Activated naive CD8-positive, alpha-beta T cell treated with anti-CD3 and anti-CD28 coated beads for 36 hours (primary cell): ENCODE measurements around the gene WDSUB1. TPM values are rescaled to one million over a fixed set of nuclear protein-coding genes. Genes with fewer than 3 reads are reported as not detected.
A peak's percentile ranks its signal among the peaks of the same experiment; 100 is the strongest.

Experiments
- DNase-seq: peaks from one replicate; pipeline ENCODE4 v3.0.0; 2021
- H3K27ac Mint-ChIP-seq: one replicate; pipeline ENCODE4 v1.8.0; 2022; ENCODE audit warnings: mild to moderate bottlenecking, moderate library complexity, mixed read lengths
- H3K27me3 Mint-ChIP-seq: one replicate; pipeline ENCODE4 v1.8.0; 2022; ENCODE audit warnings: mild to moderate bottlenecking, mixed read lengths
- H3K36me3 Mint-ChIP-seq: one replicate; pipeline ENCODE4 v1.8.0; 2021; ENCODE audit warnings: mild to moderate bottlenecking, mixed read lengths
- H3K4me1 Mint-ChIP-seq: one replicate; pipeline ENCODE4 v1.8.0; 2021; ENCODE audit warnings: mixed read lengths
- H3K4me3 Mint-ChIP-seq: one replicate; pipeline ENCODE4 v1.8.0; 2022; ENCODE audit warnings: mild to moderate bottlenecking, moderate library complexity, mixed read lengths
- H3K9me3 Mint-ChIP-seq: one replicate; pipeline ENCODE4 v1.8.0; 2022; ENCODE audit warnings: mixed read lengths
- total RNA-seq, 2 experiments: library from RNA; stranded (reverse); gene quantifications; one replicate each; pipeline ENCODE4 v1.2.3, GENCODE V29; 2021

Gene WDSUB1
- total RNA-seq, 2 experiments from 2014 or later, result 5.7 to 6.8 TPM

DNA sequence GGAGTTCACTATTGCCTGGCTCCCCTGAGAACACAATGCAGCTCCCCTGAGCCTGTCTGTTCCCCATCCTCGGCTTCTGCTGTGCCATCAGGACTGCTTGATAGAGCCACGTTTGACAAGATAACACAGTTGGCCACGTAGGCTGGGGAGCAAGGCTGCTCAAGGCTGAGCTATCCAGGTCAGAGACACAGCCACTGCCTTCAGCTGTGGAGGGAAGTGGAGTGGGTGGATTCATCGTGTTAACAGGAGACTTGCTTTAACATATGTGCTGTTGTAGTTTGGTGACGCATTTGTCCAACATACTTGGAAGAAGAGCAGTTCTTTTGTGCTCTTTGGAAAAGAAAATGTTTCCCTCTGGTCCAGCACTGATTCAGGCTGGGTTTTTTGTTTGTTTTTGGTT is 68.8 kb downstream of the WDSUB1 start:
- Mint-ChIP-seq H3K27ac (no peak overlapping the region), H3K36me3 (no peaks in the 10 kb centered on the region), H3K9me3 (no peaks in the 10 kb centered on the region), H3K4me1 (no peaks in the 10 kb centered on the region), H3K4me3 (no peak overlapping the region), H3K27me3 (no peaks in the 10 kb centered on the region)
- no peak for DNase-seq

DNA sequence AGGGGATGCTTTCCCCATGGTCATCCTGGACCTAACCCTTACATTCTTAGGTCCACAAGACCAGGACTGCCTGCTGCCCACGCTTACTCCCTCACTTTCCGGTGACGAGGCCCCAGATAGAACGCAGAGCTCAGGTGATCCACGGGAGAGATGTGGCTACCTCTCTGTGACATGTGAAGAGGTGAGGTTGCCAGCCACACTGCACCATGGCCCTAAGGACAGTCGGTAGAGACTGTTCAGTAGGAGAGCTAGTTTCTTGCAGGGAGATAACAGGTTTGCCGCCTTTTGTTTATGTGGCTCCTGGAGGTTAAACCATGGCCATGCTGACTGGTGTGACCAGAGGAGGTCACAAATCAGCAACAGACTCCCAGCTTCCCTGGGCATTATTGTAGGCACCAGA is 71.4 kb downstream of the WDSUB1 start:
- Mint-ChIP-seq H3K36me3 (no peaks in the 10 kb centered on the region), H3K27ac (no peak overlapping the region), H3K4me1 (peaks cover 9% of the 10 kb centered on the region), H3K4me3 (no peak overlapping the region), H3K27me3 (no peaks in the 10 kb centered on the region), H3K9me3 (no peaks in the 10 kb centered on the region)
- DNase-seq, result no peak

DNA sequence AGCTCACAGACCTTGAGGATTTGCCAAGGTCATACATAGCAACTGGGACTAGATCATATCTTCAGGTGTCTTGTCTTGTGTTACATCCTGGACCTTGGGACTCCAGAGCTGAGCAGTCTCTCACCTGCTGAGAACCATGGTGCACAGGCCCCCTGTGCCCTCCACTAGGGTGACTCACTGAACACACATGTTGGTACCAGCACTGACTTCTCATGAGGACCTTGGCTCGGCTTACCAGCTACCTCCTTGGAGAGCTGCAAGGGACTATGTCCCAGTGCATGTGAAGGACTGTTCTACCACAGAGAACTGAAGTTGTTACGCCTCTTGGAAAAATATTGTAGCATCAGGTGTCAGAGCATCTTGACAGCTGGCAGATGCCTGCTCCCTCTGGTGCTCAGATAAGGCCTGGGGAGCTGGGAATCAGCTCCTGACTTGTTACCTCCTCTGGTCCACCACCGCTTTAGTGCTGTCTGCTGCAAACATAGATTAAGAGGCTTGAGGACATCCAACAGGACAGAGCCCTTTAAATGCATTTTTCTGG is 72.1 kb downstream of the WDSUB1 start:
- Mint-ChIP-seq H3K4me1 (peaks cover 16% of the 10 kb centered on the region), H3K9me3 (no peaks in the 10 kb centered on the region), H3K36me3 (no peaks in the 10 kb centered on the region), H3K27ac (no peak overlapping the region), H3K27me3 (no peaks in the 10 kb centered on the region), H3K4me3 (no peak overlapping the region)
- DNase-seq, result no peak

DNA sequence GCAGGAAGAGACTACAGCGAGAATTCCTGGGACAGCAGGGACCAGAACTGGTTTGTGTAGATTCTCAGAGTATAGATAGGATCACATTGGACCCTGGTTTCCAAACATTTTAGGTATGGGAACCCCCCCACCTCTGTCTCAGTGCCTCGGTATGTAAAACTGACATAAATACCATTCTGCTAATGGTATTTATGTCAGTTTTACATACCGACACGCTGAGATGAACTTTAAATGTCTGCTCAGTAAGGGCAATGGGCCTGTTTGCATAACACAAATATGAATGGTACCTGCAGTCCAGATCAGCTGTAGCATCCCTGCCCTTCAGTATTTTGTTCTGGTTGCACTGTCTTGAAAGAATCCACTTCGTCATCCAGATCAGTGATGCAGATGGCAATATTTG is 73.2 kb downstream of the WDSUB1 start:
- no peaks in the 10 kb centered on the region for H3K27me3 Mint-ChIP-seq
- no peaks in the 10 kb centered on the region for H3K36me3 Mint-ChIP-seq
- no peak overlapping the region for H3K27ac Mint-ChIP-seq
- H3K4me3 Mint-ChIP-seq, result no peak overlapping the region
- peaks cover 27% of the 10 kb centered on the region for H3K4me1 Mint-ChIP-seq
- DNase-seq, result no peak
- H3K9me3 Mint-ChIP-seq, result no peaks in the 10 kb centered on the region

DNA sequence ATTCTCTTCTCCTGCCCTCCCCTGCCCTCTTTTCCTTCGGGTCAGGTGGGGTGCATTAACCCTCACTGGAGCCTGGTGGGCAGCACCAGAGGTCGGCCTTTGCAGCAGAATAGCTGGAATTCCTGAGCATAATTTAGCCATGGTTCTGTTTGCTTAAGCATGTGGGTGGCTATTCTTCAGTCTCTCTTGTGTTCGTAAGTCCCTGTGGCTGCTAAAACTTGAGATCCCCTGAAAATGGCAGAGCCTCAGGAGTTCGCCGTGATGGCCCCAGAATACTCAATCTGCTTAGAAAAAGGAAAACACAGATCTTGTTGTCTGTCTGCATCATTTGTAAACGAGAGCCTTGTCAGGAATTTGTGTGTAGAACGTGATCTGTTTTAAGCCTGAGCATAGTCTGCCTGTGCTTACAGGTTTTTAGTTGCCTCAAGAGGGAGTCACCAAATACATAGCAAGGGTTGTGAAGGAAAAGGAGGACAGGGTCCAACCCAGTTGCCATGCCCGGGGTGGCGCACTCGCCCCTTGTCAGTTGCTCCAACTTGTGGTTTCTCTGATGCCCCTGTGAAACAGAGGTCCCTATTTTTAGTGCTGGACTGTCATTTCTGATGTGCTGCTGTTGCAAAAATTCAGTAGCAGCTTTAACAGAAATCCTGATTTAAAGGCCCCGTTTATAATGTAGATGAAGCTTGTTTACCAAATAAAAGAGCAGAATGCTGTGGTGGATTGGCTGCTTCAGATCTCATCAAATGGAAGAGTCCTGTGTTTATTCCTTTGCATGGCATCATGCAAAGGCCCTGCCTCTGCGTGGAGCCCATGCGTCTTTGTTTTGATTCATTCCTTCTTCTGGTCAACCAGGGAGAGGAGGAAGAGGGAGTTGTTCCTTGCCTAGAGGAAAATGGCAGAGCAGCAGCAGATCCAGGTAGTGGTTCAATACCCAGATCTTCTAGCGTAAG is 74.8 kb downstream of the WDSUB1 start:
- Mint-ChIP-seq H3K27me3 (no peaks in the 10 kb centered on the region), H3K4me3 (no peak overlapping the region), H3K27ac (no peak overlapping the region), H3K36me3 (no peaks in the 10 kb centered on the region), H3K9me3 (no peaks in the 10 kb centered on the region), H3K4me1 (peaks cover 27% of the 10 kb centered on the region)
- DNase-seq, result no peak

DNA sequence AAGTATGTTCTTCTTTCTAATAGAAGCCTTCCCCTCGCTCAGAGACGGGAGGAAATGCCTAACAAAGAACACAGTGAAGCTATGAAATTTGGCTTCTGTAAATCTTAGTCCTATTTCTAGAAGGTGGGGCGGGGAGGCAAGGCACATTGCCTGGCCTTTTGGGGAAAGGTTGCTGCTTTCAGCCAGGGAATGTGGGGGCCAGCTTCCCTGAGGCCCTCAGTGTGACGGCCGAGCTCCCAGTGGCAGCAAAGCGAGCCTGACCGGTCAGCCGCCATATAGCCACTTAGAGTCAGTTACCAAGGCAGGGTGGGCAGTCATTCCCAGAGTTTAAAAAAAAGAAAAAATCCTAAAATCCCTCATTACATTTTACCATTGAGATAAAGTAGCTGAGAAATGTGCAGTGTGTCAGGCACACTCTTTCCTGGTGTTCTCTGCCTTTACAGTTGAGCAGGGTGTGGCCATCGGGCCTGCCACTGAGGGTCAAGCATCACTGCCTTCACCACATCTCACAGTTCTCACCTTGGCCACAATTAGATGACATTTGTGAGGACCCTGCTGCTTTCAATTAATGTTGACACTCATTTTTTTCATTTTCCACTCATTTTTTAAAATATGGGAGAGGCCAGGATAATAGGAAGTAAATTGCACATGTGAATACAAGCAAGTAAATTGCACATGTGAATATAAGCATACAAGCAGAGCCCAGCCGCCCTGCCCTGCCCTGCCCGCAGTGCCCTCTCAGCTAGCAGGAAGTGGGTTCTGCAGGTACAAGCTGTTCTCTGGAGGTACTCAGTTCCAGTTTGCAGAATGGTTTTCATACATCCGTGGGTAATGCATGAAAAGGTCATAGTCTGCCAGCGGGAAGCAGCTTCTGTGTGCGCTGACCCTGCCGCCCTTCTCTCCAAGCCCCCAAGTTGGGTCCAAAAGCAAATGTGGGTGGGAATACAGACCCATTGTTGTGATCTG is 76.9 kb downstream of the WDSUB1 start:
- peak overlapping the region; percentile 29 for H3K4me3 Mint-ChIP-seq
- DNase-seq, result no peak
- no peaks in the 10 kb centered on the region for H3K9me3 Mint-ChIP-seq
- no peaks in the 10 kb centered on the region for H3K27me3 Mint-ChIP-seq
- peaks cover 27% of the 10 kb centered on the region for H3K4me1 Mint-ChIP-seq
- no peaks in the 10 kb centered on the region for H3K36me3 Mint-ChIP-seq
- H3K27ac Mint-ChIP-seq, result no peak overlapping the region

DNA sequence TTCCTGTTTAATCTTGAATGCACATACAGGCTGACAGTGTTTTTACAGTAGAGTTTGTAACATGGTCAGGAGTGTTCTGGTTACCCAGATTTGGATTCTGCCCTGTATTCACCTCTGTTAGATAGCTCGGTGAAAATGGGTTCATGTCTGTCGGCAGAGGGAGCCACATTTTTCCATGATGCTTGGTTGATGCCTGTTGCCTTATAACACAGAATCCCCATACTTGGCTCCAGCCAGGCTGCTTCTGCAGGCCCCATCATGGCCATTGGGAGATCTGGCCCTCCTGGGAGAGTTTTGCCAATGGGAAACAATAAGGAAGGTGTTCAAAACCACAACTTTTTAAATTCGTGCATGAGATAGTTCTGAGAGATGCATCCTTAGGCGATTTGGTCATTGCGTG is 78.1 kb downstream of the WDSUB1 start:
- Mint-ChIP-seq H3K27ac (no peak overlapping the region), H3K9me3 (no peaks in the 10 kb centered on the region), H3K4me3 (no peak overlapping the region), H3K27me3 (no peaks in the 10 kb centered on the region), H3K36me3 (no peaks in the 10 kb centered on the region), H3K4me1 (peaks cover 27% of the 10 kb centered on the region)
- DNase-seq, result no peak

DNA sequence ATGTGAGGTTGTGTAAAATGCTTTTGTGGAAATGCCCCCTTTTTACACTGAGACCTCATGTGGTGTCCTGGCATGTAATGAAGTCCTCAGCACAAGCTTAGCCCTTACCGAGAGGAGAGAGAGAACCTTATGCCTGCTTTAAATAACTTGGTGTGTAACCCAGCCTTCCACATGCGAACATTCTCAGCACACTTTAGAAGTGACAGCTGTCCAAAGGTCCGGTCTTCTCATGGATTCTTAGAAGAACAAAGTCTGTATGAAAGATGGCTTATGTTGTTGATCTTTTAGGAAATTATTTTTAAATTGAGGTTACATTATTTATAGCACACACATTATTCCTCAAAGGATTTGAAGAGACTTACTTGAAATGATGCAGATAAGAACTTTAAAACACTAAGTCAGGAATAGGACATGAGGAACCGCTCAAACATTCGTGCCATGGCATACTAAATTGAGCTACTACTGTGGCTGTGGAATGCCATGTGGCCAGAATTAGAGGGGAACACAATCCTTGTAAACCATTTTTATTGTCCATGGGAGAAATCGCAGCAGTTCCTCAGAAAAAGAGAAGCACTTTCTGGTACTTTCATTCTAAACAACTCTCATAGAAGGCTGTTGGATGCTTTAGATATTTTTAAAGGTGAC is 79.6 kb downstream of the WDSUB1 start:
- Mint-ChIP-seq H3K4me3 (no peak overlapping the region), H3K27me3 (no peaks in the 10 kb centered on the region), H3K36me3 (no peaks in the 10 kb centered on the region), H3K27ac (no peak overlapping the region), H3K9me3 (no peaks in the 10 kb centered on the region), H3K4me1 (peaks cover 28% of the 10 kb centered on the region)
- DNase-seq, result no peak

DNA sequence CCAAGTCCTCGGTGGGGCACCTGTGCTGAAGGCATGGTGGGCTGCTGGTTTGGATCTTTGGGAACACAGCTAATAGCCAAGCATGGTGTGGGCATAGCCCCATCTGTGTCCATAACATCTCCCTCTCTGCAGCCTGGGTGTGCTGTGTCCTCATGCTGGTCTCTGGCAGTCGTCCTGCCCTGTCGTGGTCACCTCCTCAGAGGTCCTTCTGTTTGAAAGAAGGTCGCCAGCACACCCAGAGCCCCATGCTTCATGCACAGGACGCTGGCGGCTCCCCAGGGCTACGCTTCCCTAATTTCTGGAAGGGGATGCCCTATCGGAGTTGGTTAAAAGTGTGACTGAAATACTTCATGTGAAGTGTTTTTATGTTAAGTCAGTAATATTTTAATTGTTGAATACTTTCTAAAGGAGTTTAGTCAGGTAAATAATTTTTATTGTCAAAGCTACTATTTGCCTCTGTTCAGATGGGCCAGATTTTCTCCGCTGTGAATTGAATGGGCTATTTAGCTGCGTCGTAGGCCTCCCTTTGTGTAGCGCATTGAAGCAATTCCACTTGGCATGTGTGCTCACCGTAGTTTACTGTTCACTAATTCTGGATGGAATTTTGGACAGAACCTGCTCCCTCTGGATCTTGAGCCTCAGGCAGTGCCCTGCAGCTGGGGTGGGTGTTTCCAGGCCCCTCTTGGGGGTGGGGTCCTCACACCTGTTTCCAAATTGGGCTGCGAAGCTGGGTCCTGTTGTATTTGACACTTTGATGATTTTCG is 81.9 kb downstream of the WDSUB1 start:
- no peak for DNase-seq
- Mint-ChIP-seq H3K27me3 (no peaks in the 10 kb centered on the region), H3K27ac (no peak overlapping the region), H3K4me3 (no peak overlapping the region), H3K4me1 (peaks cover 26% of the 10 kb centered on the region), H3K9me3 (no peaks in the 10 kb centered on the region), H3K36me3 (no peaks in the 10 kb centered on the region)

DNA sequence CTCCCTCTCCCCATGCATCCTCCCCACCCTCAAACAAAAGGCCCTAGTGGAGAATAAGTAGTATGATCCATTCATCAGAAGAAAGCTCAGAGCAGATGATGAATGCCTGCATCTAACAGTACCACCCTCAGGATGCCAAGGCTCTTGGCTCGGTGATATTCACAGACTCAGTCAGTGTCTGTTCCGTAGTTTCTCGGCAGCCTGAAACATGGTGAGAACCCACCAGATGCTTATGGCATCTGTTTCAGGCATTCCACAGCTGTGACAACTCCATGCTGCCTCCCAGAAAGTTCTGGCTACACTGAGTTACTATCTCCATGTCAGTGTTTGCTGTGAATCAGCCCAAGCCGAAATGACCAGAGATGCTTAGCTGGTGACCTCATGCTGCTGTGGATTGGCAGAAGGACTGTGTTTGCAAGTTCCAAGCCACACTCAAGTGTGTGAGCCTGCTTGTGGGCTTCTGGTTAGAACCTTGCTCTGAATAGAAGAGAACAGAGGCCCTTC is 83.9 kb downstream of the WDSUB1 start:
- DNase-seq, result no peak
- H3K36me3 Mint-ChIP-seq, result no peaks in the 10 kb centered on the region
- no peaks in the 10 kb centered on the region for H3K27me3 Mint-ChIP-seq
- H3K9me3 Mint-ChIP-seq, result no peaks in the 10 kb centered on the region
- H3K4me3 Mint-ChIP-seq, result no peak overlapping the region
- H3K4me1 Mint-ChIP-seq, result peaks cover 13% of the 10 kb centered on the region
- H3K27ac Mint-ChIP-seq, result no peak overlapping the region

DNA sequence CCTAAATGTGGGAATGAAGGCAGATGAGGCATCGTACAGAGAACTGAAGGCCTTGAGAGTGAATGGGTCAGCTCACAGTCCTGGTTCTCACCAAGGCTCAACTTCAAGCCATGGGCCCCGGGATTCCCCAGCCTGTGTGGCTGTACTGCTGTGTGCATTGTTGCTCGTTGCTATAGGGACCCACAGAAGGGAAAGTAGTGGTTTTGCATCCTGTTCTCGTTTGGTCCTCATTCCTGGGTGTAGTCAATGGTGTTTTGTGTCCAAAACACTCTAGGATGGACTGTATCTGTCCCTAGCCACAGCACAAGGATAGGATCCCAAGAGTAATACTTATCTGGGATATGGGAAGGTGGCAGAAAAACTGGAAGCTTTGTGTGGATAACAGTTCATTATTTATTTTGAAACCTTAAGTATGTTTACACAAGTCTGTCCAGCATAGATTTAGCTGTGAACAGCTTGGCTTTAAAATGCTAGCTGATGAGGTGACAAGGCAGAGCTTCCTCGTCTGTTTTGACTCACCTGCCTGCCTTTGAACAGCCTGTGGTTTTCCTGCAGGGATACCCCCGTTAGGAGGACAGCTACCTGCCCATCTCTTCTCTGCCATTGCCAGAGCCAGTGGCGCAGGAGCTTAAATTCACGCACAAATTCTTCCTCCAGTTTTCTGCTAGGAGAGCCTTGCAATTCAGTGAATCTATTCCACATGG is 85.0 kb downstream of the WDSUB1 start:
- Mint-ChIP-seq H3K27ac (no peak overlapping the region), H3K9me3 (no peaks in the 10 kb centered on the region), H3K4me3 (no peak overlapping the region), H3K27me3 (no peaks in the 10 kb centered on the region), H3K4me1 (peaks cover 13% of the 10 kb centered on the region), H3K36me3 (no peaks in the 10 kb centered on the region)
- DNase-seq, result peak; percentile 13

DNA sequence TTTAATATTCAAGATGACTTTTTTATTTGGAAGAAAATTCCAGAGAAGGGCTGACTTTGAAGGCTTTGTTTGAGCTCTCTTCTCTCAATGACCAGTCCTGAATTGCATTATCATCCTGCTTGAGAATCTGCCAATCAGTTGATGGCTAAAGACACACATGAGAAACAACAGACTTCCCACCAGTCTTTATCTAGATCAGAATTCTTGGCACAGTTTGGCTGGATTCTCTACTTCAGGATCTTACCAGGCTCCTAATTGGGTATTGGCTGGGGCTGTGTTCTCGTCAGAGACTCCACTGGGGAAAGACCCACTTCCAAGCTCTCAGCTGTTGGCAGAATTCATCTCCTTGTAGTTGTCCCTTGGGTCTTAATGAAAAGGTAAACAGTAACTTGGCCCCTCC is 86.0 kb downstream of the WDSUB1 start:
- no peak overlapping the region for H3K4me3 Mint-ChIP-seq
- no peak for DNase-seq
- no peaks in the 10 kb centered on the region for H3K9me3 Mint-ChIP-seq
- H3K27ac Mint-ChIP-seq, result no peak overlapping the region
- H3K4me1 Mint-ChIP-seq, result peaks cover 13% of the 10 kb centered on the region
- no peaks in the 10 kb centered on the region for H3K36me3 Mint-ChIP-seq
- no peaks in the 10 kb centered on the region for H3K27me3 Mint-ChIP-seq

DNA sequence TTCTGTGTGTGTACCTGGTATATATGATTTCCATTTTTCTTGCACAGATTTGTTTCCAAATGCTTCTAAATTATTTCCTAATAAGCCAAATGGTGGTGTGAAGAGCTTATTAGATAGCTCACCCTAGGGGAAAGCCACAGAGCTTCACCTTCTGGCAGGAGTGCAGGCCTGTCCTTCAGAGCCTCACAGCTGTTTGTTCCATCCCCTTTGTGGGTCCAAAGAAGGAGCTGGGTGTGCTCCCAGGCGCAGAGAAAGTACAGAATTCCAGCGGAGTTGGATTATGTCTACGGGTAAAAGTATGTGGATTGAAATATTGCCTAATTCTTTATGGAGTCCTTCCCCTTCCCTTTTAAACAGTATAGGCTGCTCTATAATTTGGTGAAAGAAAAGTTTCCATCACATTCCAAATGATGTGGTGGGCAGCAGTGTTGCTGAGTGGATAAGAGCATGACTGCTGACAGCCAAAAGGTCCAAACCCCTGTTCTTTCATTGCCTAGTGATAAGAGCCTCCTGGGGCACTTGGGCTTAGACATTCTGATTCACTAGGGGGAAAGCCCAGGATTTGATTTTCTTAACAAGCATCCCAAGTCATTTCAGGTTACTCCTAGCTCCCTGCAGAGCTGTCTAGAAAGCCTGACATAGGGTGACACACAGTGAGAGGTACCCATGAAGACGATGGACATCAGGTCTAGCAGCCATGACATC is 86.6 kb downstream of the WDSUB1 start:
- Mint-ChIP-seq H3K27ac (no peak overlapping the region), H3K27me3 (no peaks in the 10 kb centered on the region), H3K4me1 (peaks cover 13% of the 10 kb centered on the region), H3K36me3 (no peaks in the 10 kb centered on the region), H3K4me3 (no peak overlapping the region), H3K9me3 (no peaks in the 10 kb centered on the region)
- DNase-seq, result no peak
